Neural cell (in vitro differentiated cells): ENCODE data around the gene NPRL2.

ENCODE experiments used
- CTCF ChIP-seq: fragments of 450-650 bp; IDR thresholded peaks from 2 replicates; pipeline ENCODE4 v1.5.1; 2014; ENCODE audit warnings: antibody characterized with exemption, mild to moderate bottlenecking, moderate library complexity; ENCODE audit not compliant: poor library complexity, severe bottlenecking
- EP300 ChIP-seq: fragments of 450-650 bp; conservative IDR thresholded peaks from 2 replicates; pipeline ENCODE4 v1.6.1; 2014; ENCODE audit warnings: antibody characterized with exemption, mild to moderate bottlenecking, moderate library complexity; ENCODE audit not compliant: poor library complexity, severe bottlenecking
- MXI1 ChIP-seq: fragments of 450-650 bp; conservative IDR thresholded peaks from 2 replicates; pipeline ENCODE4 v1.6.1; 2014; ENCODE audit warnings: antibody characterized with exemption, mild to moderate bottlenecking; ENCODE audit not compliant: poor library complexity, severe bottlenecking
- POLR2AphosphoS5 ChIP-seq: IDR thresholded peaks from 2 replicates; pipeline ENCODE4 v1.6.1; 2012

DNA sequence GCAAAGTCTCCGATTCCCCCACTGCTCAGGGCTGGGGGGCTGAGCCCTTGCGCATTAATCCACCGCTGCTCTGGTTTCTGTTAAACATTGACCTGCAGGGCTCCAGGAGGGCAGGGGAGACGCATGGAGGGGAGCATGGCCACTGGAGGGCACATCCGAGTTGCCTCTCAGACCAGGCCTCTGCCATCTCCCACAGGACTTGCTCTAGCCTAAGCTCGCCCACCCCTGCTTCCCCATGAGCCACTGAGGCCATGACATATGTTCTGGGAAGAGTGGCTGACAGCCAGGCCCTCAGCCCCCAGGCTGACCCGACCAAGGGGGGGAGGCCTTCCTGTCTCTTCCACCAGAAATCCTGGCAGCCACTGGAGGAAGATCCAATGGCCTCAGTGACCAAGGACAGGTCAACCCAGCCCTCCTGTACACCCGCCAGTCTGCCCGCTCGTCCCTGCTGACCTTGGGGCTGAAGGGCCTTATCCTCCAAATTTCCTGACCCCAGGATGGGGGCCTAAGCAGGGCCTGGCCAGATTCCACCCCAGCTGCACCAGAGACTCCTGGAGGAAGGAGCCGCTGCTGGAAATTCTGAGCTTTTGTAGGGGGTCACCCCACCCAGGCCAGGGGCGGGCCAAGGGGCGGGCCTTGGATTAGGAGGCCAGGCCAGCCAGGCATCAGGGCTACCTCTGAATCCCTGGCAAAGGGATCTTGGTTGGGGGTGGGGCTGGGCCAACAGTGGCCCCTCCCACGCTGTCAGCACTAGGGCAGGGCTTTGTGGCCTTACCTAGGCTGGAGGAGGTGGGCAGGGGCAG lies 47.4 kb downstream of the NPRL2 start, which contains the start of gene HYAL1:
- no peak for TF ChIP-seq CTCF
- no peak for TF ChIP-seq POLR2AphosphoS5
- TF ChIP-seq EP300: no peak
- no peak for TF ChIP-seq MXI1
